Fibroblast of lung (primary cell): ENCODE results near the gene ZFR. TPM values are rescaled to one million over a fixed set of nuclear protein-coding genes. Genes with fewer than 3 reads are reported as not detected.

Experiments
- DNase-seq, 2 donors: peaks; one replicate each; pipeline versions ENCODE4 v3.0.0 to v3.0.0-alpha.2; 2010; ENCODE audit warnings: low read depth in 2 of 2
- H2AFZ ChIP-seq: 2 replicates; pipeline ENCODE4 v1.5.1; 2012; ENCODE audit warnings: low read length, control low read depth, inconsistent platforms
- H3K27ac ChIP-seq: 2 replicates; pipeline ENCODE4 v1.5.1; 2011; ENCODE audit warnings: low read length, control low read depth; ENCODE audit not compliant: insufficient read depth
- H3K27me3 ChIP-seq: 2 replicates; pipeline ENCODE4 v1.5.1; 2011; ENCODE audit warnings: mild to moderate bottlenecking, low read length; ENCODE audit not compliant: control insufficient read depth, insufficient read depth
- H3K36me3 ChIP-seq: 2 replicates; pipeline ENCODE4 v1.5.1; 2011; ENCODE audit warnings: low read length; ENCODE audit not compliant: control insufficient read depth, insufficient read depth
- H3K4me1 ChIP-seq: 2 replicates; pipeline ENCODE4 v1.5.1; 2011; ENCODE audit warnings: low read length; ENCODE audit not compliant: control insufficient read depth, insufficient read depth; ENCODE audit errors: extremely low read depth
- H3K4me2 ChIP-seq: 2 replicates; pipeline ENCODE4 v1.5.1; 2011; ENCODE audit warnings: low read length, control low read depth; ENCODE audit not compliant: insufficient read depth; ENCODE audit errors: extremely low read depth
- H3K4me3 ChIP-seq, 4 experiments: fragments of 200-600 bp in 1 of 4; sonication (generic) in 1 of 4; replicated peaks in 1 of 4; 2 replicates each; pipeline ENCODE4 v1.5.1; 2011 to 2016; ENCODE audit warnings: low read length in 4 of 4, low read depth in 3 of 4, mild to moderate bottlenecking in 3 of 4, control low read depth in 2 of 4, inconsistent platforms in 1 of 4, mixed read lengths in 1 of 4; ENCODE audit not compliant: insufficient read depth in 1 of 4; ENCODE audit errors: control extremely low read depth in 1 of 4
- H3K79me2 ChIP-seq: 2 replicates; pipeline ENCODE4 v1.5.1; 2012; ENCODE audit warnings: mild to moderate bottlenecking, low read length, inconsistent platforms; ENCODE audit not compliant: control insufficient read depth, insufficient read depth
- H3K9ac ChIP-seq: 2 replicates; pipeline ENCODE4 v1.5.1; 2011; ENCODE audit warnings: mild to moderate bottlenecking, low read length, control low read depth; ENCODE audit not compliant: insufficient read depth
- H3K9me3 ChIP-seq: 2 replicates; pipeline ENCODE4 v1.5.1; 2012; ENCODE audit warnings: low read depth, low read length; ENCODE audit not compliant: control insufficient read depth, insufficient read depth
- H4K20me1 ChIP-seq: 2 replicates; pipeline ENCODE4 v1.5.1; 2011; ENCODE audit warnings: low read length; ENCODE audit not compliant: control insufficient read depth, insufficient read depth; ENCODE audit errors: extremely low read depth
- EZH2 ChIP-seq: IDR thresholded peaks from 2 replicates; pipeline ENCODE4 v1.5.1; 2012; ENCODE audit warnings: low read length, control low read depth, mild to moderate bottlenecking; ENCODE audit errors: missing control alignments
- polyA plus RNA-seq, 2 donors: library from polyadenylated mRNA; depleted of rRNA in 1 of 2; stranded (reverse) in 1 of 2; unstranded in 1 of 2; fragments of >200 nt; gene quantifications; 2 replicates each; pipeline ENCODE4 v1.2.1, GENCODE V29; 2011 to 2012; ENCODE audit warnings: missing spikeins in 1 of 2
- total RNA-seq: library from RNA; depleted of rRNA; stranded (reverse); fragments of >200 nt; gene quantifications from 2 replicates; pipeline ENCODE4 v1.2.1, GENCODE V29; 2014
- TF ChIP-seq, protein P1 (sequence below), 2 donors: IDR thresholded peaks in 1 of 2; conservative IDR thresholded peaks in 1 of 2; 1 replicate in 1 of 2; 2 replicates in 1 of 2; pipeline ENCODE4 v1.5.1; 2011 to 2012; ENCODE audit warnings: low read length in 2 of 2, control low read depth in 1 of 2, inconsistent platforms in 1 of 2, low read depth in 1 of 2, mild to moderate bottlenecking in 1 of 2

Gene ZFR
- total and polyA plus RNA-seq, 2 donors (not counting 1 experiment from before 2014, with no cell fraction given) = 56.8 to 113 TPM

GRCh38 chr5:32384621-32385020, 59.9 kb downstream of the ZFR start:
- Histone ChIP-seq H3K9ac (no peak overlapping the region), H4K20me1 (no peaks in the 10 kb centered on the region), H3K4me2 (no peak overlapping the region), H3K36me3 (peaks cover 6% of the 10 kb centered on the region), H2AFZ (no peak overlapping the region), H3K4me1 (peaks cover 2% of the 10 kb centered on the region), H3K27ac (no peak overlapping the region), H3K4me3 (no peak overlapping the region), H3K27me3 (no peaks in the 10 kb centered on the region), H3K79me2 (no peaks in the 10 kb centered on the region), H3K9me3 (no peaks in the 10 kb centered on the region)
- DNase-seq = no peak
- TF ChIP-seq, protein P1, sequence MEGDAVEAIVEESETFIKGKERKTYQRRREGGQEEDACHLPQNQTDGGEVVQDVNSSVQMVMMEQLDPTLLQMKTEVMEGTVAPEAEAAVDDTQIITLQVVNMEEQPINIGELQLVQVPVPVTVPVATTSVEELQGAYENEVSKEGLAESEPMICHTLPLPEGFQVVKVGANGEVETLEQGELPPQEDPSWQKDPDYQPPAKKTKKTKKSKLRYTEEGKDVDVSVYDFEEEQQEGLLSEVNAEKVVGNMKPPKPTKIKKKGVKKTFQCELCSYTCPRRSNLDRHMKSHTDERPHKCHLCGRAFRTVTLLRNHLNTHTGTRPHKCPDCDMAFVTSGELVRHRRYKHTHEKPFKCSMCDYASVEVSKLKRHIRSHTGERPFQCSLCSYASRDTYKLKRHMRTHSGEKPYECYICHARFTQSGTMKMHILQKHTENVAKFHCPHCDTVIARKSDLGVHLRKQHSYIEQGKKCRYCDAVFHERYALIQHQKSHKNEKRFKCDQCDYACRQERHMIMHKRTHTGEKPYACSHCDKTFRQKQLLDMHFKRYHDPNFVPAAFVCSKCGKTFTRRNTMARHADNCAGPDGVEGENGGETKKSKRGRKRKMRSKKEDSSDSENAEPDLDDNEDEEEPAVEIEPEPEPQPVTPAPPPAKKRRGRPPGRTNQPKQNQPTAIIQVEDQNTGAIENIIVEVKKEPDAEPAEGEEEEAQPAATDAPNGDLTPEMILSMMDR (conservative IDR thresholded peaks at IDR 0.05 in 1 of 2, IDR thresholded peaks at IDR 0.05 in 1 of 2; ENCODE audit: low read depth in 1 of 2, low read length in 2 of 2) = no peak
- no peak for TF ChIP-seq EZH2

GRCh38 chr5:32383586-32383985, 61.0 kb downstream of the ZFR start:
- Histone ChIP-seq H3K9ac (no peak overlapping the region), H3K4me2 (no peak overlapping the region), H3K4me1 (peaks cover 2% of the 10 kb centered on the region), H3K27me3 (no peaks in the 10 kb centered on the region), H3K27ac (no peak overlapping the region), H3K79me2 (no peaks in the 10 kb centered on the region), H3K4me3 (no peak overlapping the region), H3K36me3 (peaks cover 6% of the 10 kb centered on the region), H4K20me1 (no peaks in the 10 kb centered on the region), H3K9me3 (no peaks in the 10 kb centered on the region), H2AFZ (no peak overlapping the region)
- TF ChIP-seq, protein P1 (conservative IDR thresholded peaks at IDR 0.05 in 1 of 2, IDR thresholded peaks at IDR 0.05 in 1 of 2; ENCODE audit: low read depth in 1 of 2, low read length in 2 of 2) = no peak
- TF ChIP-seq EZH2 = no peak
- no peak for DNase-seq

- Histone ChIP-seq H3K9ac (no peak overlapping the region), H4K20me1 (no peaks in the 10 kb centered on the region), H3K27ac (no peak overlapping the region), H3K27me3 (no peaks in the 10 kb centered on the region), H2AFZ (no peak overlapping the region), H3K36me3 (peaks cover 6% of the 10 kb centered on the region), H3K4me3 (no peak overlapping the region), H3K4me2 (no peak overlapping the region), H3K79me2 (no peaks in the 10 kb centered on the region), H3K4me1 (no peaks in the 10 kb centered on the region), H3K9me3 (no peaks in the 10 kb centered on the region)
- DNase-seq = no peak
- TF ChIP-seq, protein P1 (conservative IDR thresholded peaks at IDR 0.05 in 1 of 2, IDR thresholded peaks at IDR 0.05 in 1 of 2; ENCODE audit: low read depth in 1 of 2, low read length in 2 of 2) = no peak
- no peak for TF ChIP-seq EZH2
Observed at GRCh38 chr5:32383065-32383464, 61.5 kb downstream of the ZFR start.
